Left ventricle myocardium inferior (tissue), 1 donor: ENCODE results near the gene KCND2. TPM values are rescaled to one million over a fixed set of nuclear protein-coding genes. Genes with fewer than 3 reads are reported as not detected.

Experiments used
- DNase-seq: peaks from one replicate; pipeline ENCODE4 v3.0.0-alpha.2; 2020
- H3K27ac ChIP-seq: fragments of 200-600 bp; replicated peaks from 2 replicates; pipeline ENCODE4 v1.8.0; 2021
- H3K27me3 ChIP-seq: fragments of 200-600 bp; 2 replicates; pipeline ENCODE4 v1.8.0; 2021; ENCODE audit warnings: low read depth
- H3K36me3 ChIP-seq: fragments of 200-600 bp; 2 replicates; pipeline ENCODE4 v1.8.0; 2021
- H3K4me1 ChIP-seq: fragments of 200-600 bp; 2 replicates; pipeline ENCODE4 v1.8.0; 2021
- H3K4me3 ChIP-seq: fragments of 200-600 bp; 2 replicates; pipeline ENCODE4 v1.8.0; 2021; ENCODE audit warnings: mild to moderate bottlenecking, moderate library complexity
- H3K9me3 ChIP-seq: fragments of 200-600 bp; replicated peaks from 2 replicates; pipeline ENCODE4 v1.8.0; 2021
- CTCF ChIP-seq: fragments of 200-600 bp; IDR thresholded peaks from 2 replicates; pipeline ENCODE4 v1.8.0; 2021; ENCODE audit warnings: antibody characterized with exemption, mild to moderate bottlenecking, borderline replicate concordance
- intact Hi-C: fragments of 100-400 bp; cut with micrococcal nuclease; formaldehyde crosslinking; loops from one replicate; pipeline ENCODE4 v1.11.0; 2022
- total RNA-seq: library from RNA; stranded (reverse); fragmentation: NEBNext Ultra II Directional; extraction: Animal tissue kit (Norgen Biotek cat#: 25700); gene quantifications from one replicate; pipeline ENCODE4 v1.2.1, GENCODE V29; 2021
- donor health status: DM: no; HTN: yes; CAD: no; lungs with severe emphysema.

The KCND2 gene
- total RNA-seq, 1 donor from 2014 or later = not detected

DNA sequence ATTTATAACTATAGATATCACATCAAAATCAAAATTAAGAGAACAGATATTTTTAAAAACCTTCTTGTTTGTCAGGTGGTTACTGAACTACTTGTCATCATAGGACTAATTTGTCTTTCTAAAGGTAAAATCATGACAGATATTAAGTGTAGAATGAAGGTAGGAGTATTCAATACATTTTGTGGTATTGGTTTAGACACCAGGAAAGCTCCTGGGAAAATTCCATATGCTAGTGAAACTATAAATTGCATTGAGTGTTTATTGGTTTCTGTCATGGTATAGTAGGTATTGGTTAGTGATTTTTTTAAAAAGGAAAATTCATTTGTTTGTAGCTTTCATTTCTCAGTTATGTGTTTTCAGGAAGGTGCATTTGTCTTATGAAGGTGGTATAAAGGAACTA is 132.7 kb downstream of the KCND2 start:
- Histone ChIP-seq H3K4me3 (no peak overlapping the region), H3K9me3 (no peaks in the 10 kb centered on the region), H3K4me1 (no peaks in the 10 kb centered on the region), H3K27me3 (no peaks in the 10 kb centered on the region), H3K27ac (no peak overlapping the region), H3K36me3 (no peaks in the 10 kb centered on the region)
- DNase-seq = no peak
- no peak for TF ChIP-seq CTCF
- intact Hi-C loops = no loop called here

- DNase-seq = no peak
- H3K27me3 ChIP-seq = no peaks in the 10 kb centered on the region
- no peaks in the 10 kb centered on the region for H3K4me1 ChIP-seq
- no peaks in the 10 kb centered on the region for H3K9me3 ChIP-seq
- H3K4me3 ChIP-seq = no peak overlapping the region
- intact Hi-C loops = no loop called here
- no peak overlapping the region for H3K27ac ChIP-seq
- H3K36me3 ChIP-seq = no peaks in the 10 kb centered on the region
- TF ChIP-seq CTCF = no peak
Observed at GRCh38 chr7:120407010-120407409, 134.0 kb downstream of the KCND2 start.

DNA sequence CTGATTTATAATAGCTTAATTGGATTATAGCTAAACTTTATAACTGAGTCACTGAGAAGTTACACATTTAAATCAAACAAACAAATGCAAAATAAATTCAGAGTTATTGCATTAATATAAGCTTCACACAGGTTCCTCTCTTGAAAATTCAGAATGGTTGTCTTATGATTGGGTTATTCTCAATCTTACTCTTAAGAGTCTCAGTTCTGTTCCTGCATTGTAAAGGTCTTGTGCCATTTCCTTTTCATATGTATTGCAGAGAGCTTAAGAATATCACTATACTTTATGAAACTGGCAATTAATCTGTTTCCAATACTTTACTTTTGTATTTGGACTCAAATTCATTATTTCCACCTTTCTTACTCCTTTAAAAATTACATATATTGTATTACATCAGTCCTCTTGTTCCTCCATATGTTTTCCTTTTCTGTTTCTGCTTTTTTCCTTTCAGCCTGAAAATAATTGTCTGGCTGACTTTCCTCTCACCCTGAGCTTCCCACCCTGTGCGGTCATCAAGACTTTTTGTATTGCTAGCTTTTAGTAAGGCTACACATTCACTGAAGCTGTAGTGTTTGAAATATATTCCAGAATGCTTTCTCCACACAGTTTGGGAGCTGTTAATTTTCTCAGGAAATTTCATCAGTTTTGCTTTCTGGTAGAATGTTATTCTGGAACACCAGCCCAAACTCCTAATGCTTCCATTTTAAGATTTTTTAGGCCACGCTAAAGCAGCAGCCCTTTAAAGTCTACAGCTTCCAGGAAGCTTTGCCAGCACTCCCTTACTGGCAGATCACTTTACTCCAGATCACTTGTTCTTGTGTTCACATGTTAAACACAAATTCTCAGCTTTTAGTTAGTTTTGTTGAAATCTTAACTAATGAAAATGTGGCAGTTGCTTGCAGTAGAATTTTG is 139.4 kb downstream of the KCND2 start:
- TF ChIP-seq CTCF = no peak
- Histone ChIP-seq H3K4me1 (no peaks in the 10 kb centered on the region), H3K4me3 (no peak overlapping the region), H3K9me3 (no peaks in the 10 kb centered on the region), H3K27me3 (no peaks in the 10 kb centered on the region), H3K36me3 (no peaks in the 10 kb centered on the region), H3K27ac (no peak overlapping the region)
- intact Hi-C loops = no loop called here
- no peak for DNase-seq

DNA sequence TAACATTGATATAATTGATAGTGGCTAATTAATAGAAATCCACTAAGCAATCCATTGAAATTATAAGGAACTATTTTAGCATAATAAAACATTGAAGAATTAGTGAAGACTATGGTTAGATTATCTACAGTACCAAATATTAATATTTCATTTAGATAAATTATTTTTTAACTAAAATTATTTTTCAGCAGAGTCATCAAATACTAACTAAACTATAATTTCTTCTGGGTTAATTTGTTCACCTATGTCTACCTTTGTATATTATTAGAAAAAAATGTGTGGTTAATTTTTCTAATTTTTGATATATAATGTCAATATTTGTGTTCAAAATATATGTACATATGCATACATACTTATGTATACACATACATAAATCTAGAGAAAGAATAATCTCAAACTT is 140.2 kb downstream of the KCND2 start:
- intact Hi-C loops = no loop called here

GRCh38 chr7:120417244-120417979 is 144.4 kb downstream of the KCND2 start:
- TF ChIP-seq CTCF = no peak
- no peak overlapping the region for H3K4me3 ChIP-seq
- no peak for DNase-seq

More for the DNA sequence above, 140.2 kb downstream of the KCND2 start:
- Histone ChIP-seq H3K27ac (no peak overlapping the region), H3K9me3 (no peaks in the 10 kb centered on the region), H3K4me1 (no peaks in the 10 kb centered on the region), H3K4me3 (no peak overlapping the region), H3K27me3 (no peaks in the 10 kb centered on the region), H3K36me3 (no peaks in the 10 kb centered on the region)
- TF ChIP-seq CTCF = no peak
- no peak for DNase-seq

More at GRCh38 chr7:120417244-120417979, 144.4 kb downstream of the KCND2 start:
- Histone ChIP-seq H3K36me3 (no peaks in the 10 kb centered on the region), H3K27ac (no peak overlapping the region), H3K4me1 (no peaks in the 10 kb centered on the region), H3K9me3 (no peaks in the 10 kb centered on the region), H3K27me3 (no peaks in the 10 kb centered on the region)
- intact Hi-C loops = no loop called here
